Measurements from ENCODE around the gene MLH1.

DNA sequence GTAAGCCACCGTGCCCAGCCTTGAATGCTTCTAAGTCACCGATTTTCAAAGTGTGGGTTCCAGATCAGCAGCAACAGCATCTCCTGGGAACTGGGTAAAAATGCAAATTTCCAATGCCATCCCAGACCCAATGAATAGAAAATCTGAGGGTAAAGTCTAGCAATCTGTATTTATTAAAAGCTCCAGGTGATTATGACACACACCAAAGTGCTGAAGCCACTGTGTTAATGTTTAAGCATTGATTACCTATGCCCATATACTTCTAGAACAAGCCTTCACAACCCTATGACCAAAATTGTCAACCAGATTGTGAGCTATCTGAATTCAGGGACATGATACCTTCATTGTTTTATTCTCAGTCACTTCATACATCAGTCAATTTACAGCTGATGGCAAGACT, 94.6 kb downstream of the MLH1 start:
- TF ChIP-seq, protein P1, sequence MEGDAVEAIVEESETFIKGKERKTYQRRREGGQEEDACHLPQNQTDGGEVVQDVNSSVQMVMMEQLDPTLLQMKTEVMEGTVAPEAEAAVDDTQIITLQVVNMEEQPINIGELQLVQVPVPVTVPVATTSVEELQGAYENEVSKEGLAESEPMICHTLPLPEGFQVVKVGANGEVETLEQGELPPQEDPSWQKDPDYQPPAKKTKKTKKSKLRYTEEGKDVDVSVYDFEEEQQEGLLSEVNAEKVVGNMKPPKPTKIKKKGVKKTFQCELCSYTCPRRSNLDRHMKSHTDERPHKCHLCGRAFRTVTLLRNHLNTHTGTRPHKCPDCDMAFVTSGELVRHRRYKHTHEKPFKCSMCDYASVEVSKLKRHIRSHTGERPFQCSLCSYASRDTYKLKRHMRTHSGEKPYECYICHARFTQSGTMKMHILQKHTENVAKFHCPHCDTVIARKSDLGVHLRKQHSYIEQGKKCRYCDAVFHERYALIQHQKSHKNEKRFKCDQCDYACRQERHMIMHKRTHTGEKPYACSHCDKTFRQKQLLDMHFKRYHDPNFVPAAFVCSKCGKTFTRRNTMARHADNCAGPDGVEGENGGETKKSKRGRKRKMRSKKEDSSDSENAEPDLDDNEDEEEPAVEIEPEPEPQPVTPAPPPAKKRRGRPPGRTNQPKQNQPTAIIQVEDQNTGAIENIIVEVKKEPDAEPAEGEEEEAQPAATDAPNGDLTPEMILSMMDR (IDR thresholded peaks at IDR 0.05 in 4 of 5, conservative IDR thresholded peaks at IDR 0.05 in 1 of 5): no peak
- TF ChIP-seq POLR2A (IDR thresholded peaks at IDR 0.05): no peak

All from gastrocnemius medialis (tissue), 4 donors.